HG03432 (cell line): ENCODE results near the gene ZFHX3.

Experiments
- ATAC-seq: cut with Tn5 transposase; IDR thresholded peaks from one replicate; pipeline ENCODE4 v1.9.1; 2021; ENCODE audit warnings: mild to moderate bottlenecking, moderate library complexity; ENCODE audit not compliant: unreplicated experiment

Gene ZFHX3

GRCh38 chr16:73057291-73058210 lies 9.6 kb upstream of the ZFHX3 start:
- ATAC-seq, result peak; percentile 51

GRCh38 chr16:73056921-73057290 lies 9.0 kb upstream of the ZFHX3 start:
- ATAC-seq, result no peak

GRCh38 chr16:73056448-73056847 lies 8.5 kb upstream of the ZFHX3 start:
- no peak for ATAC-seq

- no peak for ATAC-seq
Measured at GRCh38 chr16:73054813-73055482, 7.0 kb upstream of the ZFHX3 start.

GRCh38 chr16:73054498-73054812 lies 6.5 kb upstream of the ZFHX3 start:
- no peak for ATAC-seq

- ATAC-seq, result no peak
Measured at GRCh38 chr16:73054125-73054484, 6.2 kb upstream of the ZFHX3 start.

- ATAC-seq, result no peak
Measured at GRCh38 chr16:73053364-73054124, 5.6 kb upstream of the ZFHX3 start.

- no peak for ATAC-seq
Measured at GRCh38 chr16:73053038-73053363, 5.1 kb upstream of the ZFHX3 start.

GRCh38 chr16:73052576-73052975 lies 4.6 kb upstream of the ZFHX3 start:
- ATAC-seq, result no peak

GRCh38 chr16:73051961-73052360 lies 4.0 kb upstream of the ZFHX3 start:
- no peak for ATAC-seq

- no peak for ATAC-seq
Measured at GRCh38 chr16:73051226-73051625, 3.3 kb upstream of the ZFHX3 start.

- ATAC-seq, result no peak
Measured at GRCh38 chr16:73050201-73051099, 2.5 kb upstream of the ZFHX3 start.

GRCh38 chr16:73049511-73049910 lies 1.6 kb upstream of the ZFHX3 start:
- no peak for ATAC-seq

GRCh38 chr16:73049091-73049490 lies 1.2 kb upstream of the ZFHX3 start:
- no peak for ATAC-seq

GRCh38 chr16:73048292-73049080 lies 558 bp upstream of the ZFHX3 start:
- ATAC-seq, result peak; percentile 19

GRCh38 chr16:73047221-73047535 lies 750 bp downstream of the ZFHX3 start:
- no peak for ATAC-seq

- no peak for ATAC-seq
Measured at GRCh38 chr16:73046849-73047214, 1.1 kb downstream of the ZFHX3 start.

GRCh38 chr16:73046202-73046848 lies 1.6 kb downstream of the ZFHX3 start:
- ATAC-seq, result no peak

- no peak for ATAC-seq
Measured at GRCh38 chr16:73043828-73044467, 4.0 kb downstream of the ZFHX3 start.
